BE2C (cell line): ENCODE results near the gene TTLL11.

Experiments
- DNase-seq: peaks from one replicate; pipeline ENCODE4 v3.0.0-alpha.2; 2020
- H3K27me3 ChIP-seq: fragments of 250-450 bp; sonication (Bioruptor Pico); 2 replicates; pipeline ENCODE4 v1.5.1; 2020; ENCODE audit warnings: mild to moderate bottlenecking
- H3K36me3 ChIP-seq: fragments of 250-450 bp; sonication (Bioruptor Pico); 2 replicates; pipeline ENCODE4 v1.5.1; 2020; ENCODE audit warnings: mild to moderate bottlenecking
- H3K4me1 ChIP-seq: fragments of 250-450 bp; sonication (Bioruptor Pico); 2 replicates; pipeline ENCODE4 v1.5.1; 2020
- H3K4me3 ChIP-seq: 2 replicates; pipeline ENCODE4 v1.5.1; 2011; ENCODE audit warnings: low read depth, low read length
- H3K9me3 ChIP-seq: fragments of 250-450 bp; sonication (Bioruptor Pico); 2 replicates; pipeline ENCODE4 v1.5.1; 2020
- TF ChIP-seq, protein P1 (sequence below): IDR thresholded peaks from 2 replicates; pipeline ENCODE4 v1.5.1; 2012; ENCODE audit warnings: mild to moderate bottlenecking, low read depth, low read length

The TTLL11 gene

DNA sequence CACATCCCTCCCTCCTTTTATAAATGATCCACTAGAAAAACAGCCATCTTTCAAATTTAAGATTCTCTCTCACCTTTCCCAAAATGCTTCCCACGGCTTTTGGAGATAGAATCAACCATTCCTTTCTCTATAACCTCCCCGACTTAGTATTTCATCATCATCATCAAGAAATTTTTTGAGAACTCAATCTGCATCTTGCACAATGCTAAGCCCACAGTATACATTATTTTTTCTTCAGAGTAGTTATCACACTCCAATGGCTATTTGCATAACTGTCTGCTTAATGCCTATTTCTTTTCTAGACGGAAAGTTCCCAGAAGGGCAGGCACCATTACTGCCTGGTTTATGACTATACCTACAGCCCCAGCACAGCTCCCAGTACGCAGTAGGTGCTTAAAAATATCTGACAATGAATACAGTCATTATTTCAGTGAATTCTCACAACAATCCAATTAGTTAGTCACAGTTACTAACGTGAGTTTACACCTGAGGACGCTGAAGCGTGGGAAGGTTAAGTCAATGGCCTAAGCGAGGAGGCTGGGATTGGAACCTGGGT lies 212.7 kb downstream of the TTLL11 start:
- no peaks in the 10 kb centered on the region for H3K27me3 ChIP-seq
- no peaks in the 10 kb centered on the region for H3K9me3 ChIP-seq
- TF ChIP-seq, protein P1, sequence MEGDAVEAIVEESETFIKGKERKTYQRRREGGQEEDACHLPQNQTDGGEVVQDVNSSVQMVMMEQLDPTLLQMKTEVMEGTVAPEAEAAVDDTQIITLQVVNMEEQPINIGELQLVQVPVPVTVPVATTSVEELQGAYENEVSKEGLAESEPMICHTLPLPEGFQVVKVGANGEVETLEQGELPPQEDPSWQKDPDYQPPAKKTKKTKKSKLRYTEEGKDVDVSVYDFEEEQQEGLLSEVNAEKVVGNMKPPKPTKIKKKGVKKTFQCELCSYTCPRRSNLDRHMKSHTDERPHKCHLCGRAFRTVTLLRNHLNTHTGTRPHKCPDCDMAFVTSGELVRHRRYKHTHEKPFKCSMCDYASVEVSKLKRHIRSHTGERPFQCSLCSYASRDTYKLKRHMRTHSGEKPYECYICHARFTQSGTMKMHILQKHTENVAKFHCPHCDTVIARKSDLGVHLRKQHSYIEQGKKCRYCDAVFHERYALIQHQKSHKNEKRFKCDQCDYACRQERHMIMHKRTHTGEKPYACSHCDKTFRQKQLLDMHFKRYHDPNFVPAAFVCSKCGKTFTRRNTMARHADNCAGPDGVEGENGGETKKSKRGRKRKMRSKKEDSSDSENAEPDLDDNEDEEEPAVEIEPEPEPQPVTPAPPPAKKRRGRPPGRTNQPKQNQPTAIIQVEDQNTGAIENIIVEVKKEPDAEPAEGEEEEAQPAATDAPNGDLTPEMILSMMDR = no peak
- no peaks in the 10 kb centered on the region for H3K36me3 ChIP-seq
- DNase-seq = no peak
- H3K4me1 ChIP-seq = 0 out of 2 replicates have a peak, but pooled peaks cover 3% of the 10 kb centered on the region
- no peak overlapping the region for H3K4me3 ChIP-seq

DNA sequence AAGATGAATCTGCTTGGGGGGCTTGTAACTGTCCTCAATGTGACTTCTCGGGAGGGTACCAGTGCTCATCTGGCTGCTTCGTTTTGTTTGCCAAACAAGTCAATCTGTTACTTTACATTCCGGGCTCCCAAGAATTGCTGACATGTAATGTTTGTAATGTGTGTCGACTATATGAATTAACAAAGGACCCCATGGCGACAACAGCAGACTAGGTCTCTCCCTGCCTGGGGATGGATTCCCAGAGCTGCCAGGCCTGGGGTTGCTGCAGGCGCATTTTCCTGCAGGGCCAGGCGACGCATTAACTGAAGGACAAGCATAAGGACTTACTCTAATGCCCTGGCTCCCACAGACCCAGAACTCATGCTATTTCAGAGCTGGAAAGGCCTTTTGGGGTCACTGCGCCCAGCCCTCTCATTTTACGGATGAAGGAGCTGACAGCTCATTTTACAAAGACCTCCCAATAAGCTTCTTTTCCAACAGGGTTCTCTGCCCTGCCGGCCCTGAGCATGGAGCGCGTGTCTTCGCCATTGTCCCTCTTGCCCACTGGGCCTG lies 214.8 kb downstream of the TTLL11 start:
- no peak overlapping the region for H3K4me3 ChIP-seq
- H3K4me1 ChIP-seq = no peaks in the 10 kb centered on the region
- H3K9me3 ChIP-seq = no peaks in the 10 kb centered on the region
- no peaks in the 10 kb centered on the region for H3K36me3 ChIP-seq
- no peaks in the 10 kb centered on the region for H3K27me3 ChIP-seq
- TF ChIP-seq, protein P1 = no peak
- DNase-seq = no peak

DNA sequence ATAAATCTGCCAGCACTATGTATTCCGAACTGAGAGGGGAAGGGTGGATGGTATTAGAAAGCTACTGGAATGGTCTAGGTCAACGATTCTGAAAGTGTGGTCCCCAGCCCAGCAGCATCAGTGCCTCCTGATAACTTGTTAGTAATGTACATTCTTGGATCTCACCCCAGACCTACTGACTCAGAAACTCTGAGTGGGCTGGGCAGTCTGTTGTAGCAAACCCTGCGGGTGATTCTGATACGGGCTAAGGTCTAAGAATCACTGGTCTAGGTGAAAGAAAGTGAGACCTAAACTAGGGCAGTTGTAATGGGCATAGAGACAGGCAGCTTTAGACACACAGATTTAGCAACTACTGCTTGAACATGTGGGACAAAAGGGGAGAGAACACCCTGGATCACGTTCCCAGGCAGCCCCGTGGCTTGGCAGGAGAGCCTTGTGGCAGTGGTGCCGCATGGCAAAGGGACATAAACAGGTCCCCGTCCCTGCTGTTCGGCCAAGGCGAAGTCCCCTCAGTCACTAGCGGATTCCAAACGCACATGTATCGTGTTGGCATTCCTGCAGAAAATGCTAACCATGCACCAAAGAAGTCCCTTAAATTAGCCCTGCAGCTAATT lies 216.3 kb downstream of the TTLL11 start:
- no peaks in the 10 kb centered on the region for H3K4me1 ChIP-seq
- no peak overlapping the region for H3K4me3 ChIP-seq
- no peaks in the 10 kb centered on the region for H3K36me3 ChIP-seq
- H3K9me3 ChIP-seq = no peaks in the 10 kb centered on the region
- DNase-seq = no peak
- no peaks in the 10 kb centered on the region for H3K27me3 ChIP-seq
- TF ChIP-seq, protein P1 = no peak

DNA sequence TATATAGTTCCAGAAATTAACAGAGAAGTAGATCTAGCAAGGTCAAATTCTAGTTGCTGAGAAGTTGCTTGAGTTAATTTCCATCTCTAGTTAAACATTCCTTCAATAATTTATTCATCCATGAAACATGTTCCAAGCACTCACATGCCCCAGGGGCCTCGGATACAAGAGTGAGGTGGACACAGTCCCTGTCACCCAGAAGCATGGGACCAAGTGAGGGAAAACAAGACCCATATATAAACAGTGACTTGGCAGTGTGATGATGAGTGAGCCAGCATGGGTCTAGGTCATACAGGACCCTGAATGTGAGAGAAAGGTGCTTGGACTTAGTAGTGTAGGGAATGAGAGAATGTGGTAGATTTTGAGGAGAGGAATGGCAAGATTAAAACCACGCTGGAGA lies 216.9 kb downstream of the TTLL11 start:
- H3K9me3 ChIP-seq = no peaks in the 10 kb centered on the region
- DNase-seq = no peak

DNA sequence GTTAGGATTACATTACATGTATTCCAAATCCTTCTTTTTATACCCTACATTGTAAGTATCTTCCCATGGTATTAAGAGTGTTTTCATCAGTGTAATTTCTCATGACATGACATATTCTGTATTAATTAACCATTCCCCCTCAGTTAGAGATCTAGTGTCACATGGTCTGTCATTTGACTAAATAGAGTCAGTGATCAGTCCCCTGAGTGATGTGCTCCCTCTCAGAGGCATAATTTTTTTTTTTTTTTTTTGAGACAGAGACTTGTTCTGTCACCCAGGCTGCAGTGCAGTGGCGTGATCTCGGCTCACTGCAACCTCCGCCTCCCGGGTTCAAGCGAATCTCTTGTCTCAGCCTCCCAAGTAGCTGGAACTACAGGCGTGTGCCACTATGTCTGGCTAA lies 218.6 kb downstream of the TTLL11 start:
- Histone ChIP-seq H3K4me1 (no peaks in the 10 kb centered on the region), H3K4me3 (no peak overlapping the region), H3K36me3 (no peaks in the 10 kb centered on the region), H3K27me3 (no peaks in the 10 kb centered on the region), H3K9me3 (no peaks in the 10 kb centered on the region)
- DNase-seq = no peak
- TF ChIP-seq, protein P1 = no peak

More for the DNA sequence above, 216.9 kb downstream of the TTLL11 start:
- H3K27me3 ChIP-seq = no peaks in the 10 kb centered on the region
- no peaks in the 10 kb centered on the region for H3K4me1 ChIP-seq
- H3K36me3 ChIP-seq = no peaks in the 10 kb centered on the region
- H3K4me3 ChIP-seq = no peak overlapping the region
- TF ChIP-seq, protein P1 = no peak

DNA sequence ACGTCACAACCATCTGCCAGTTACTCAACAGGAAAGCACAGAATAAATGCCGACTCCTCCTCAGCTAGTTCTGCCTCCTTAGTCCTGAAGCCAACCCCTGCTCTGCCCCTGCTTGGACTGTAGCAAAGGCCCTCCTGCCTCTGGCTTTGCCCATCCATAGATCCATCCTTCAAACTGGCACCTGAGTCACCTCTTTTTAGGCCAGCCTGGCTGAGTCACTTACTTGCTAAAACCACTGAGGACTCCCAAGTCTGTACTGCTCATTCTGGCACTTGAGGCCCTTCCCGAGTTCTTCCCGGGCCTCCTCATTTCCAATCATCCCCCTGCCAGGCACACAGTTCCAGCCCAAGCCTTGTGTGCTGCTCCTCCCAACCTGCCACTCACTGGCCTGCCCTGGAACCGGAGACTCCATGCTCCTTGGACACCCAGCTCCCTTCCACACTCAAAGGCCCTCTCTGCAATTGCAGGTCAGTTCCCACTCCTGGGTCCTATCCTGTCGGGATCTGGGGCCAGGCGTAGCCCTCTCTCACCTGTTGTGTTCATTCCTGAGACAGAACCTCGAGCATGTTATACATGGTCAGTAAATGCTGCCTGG lies 221.6 kb downstream of the TTLL11 start:
- Histone ChIP-seq H3K27me3 (no peaks in the 10 kb centered on the region), H3K36me3 (no peaks in the 10 kb centered on the region), H3K4me3 (no peak overlapping the region), H3K9me3 (no peaks in the 10 kb centered on the region), H3K4me1 (no peaks in the 10 kb centered on the region)
- TF ChIP-seq, protein P1 = no peak
- DNase-seq = no peak
